ENCODE data around the gene ABCB9.

DNA sequence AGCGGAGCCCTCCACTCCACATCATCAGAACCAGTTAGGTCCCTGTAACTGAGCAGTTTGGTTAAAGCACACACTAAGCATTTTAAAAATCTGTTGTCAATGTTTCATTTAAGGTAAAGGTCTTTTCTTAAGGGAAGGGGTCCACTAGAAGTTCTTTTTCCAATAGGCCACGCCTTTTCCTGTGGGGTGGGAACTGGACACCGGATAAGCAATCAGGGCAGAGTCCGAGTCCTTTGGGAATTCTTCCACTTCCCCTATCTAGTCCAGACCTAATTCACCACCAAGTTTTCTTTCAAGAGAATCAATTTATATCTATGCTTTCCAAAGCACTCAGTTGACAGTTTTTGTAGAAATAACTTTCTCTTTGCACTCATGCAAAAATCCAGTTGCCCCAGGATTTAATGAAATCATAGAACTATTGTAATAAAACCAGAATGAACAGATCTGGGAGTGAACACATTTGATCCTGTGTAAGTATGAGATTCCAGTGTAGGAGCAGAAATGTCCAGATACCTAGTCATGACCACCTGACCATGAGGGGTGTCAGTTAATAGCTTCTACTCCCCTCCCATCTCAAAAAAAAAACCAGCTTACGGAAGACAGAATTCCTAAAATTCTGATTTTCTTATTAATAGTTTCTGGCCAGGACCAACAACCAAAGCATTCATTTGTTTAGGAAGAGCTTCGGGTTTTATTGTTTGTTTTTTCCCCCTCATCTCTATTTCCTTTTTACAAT, 82.0 kb downstream of the ABCB9 start:
- TF ChIP-seq, protein P1, sequence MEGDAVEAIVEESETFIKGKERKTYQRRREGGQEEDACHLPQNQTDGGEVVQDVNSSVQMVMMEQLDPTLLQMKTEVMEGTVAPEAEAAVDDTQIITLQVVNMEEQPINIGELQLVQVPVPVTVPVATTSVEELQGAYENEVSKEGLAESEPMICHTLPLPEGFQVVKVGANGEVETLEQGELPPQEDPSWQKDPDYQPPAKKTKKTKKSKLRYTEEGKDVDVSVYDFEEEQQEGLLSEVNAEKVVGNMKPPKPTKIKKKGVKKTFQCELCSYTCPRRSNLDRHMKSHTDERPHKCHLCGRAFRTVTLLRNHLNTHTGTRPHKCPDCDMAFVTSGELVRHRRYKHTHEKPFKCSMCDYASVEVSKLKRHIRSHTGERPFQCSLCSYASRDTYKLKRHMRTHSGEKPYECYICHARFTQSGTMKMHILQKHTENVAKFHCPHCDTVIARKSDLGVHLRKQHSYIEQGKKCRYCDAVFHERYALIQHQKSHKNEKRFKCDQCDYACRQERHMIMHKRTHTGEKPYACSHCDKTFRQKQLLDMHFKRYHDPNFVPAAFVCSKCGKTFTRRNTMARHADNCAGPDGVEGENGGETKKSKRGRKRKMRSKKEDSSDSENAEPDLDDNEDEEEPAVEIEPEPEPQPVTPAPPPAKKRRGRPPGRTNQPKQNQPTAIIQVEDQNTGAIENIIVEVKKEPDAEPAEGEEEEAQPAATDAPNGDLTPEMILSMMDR (IDR thresholded peaks at IDR 0.05), result no peak
- no peak for TF ChIP-seq ZFX (IDR thresholded peaks at IDR 0.05; ENCODE audit: borderline replicate concordance)
